Loucy (cell line): Measurements from ENCODE around the gene NRXN3.
A peak's percentile ranks its signal among the peaks of the same experiment; 100 is the strongest.

Experiments used
- H2AFZ ChIP-seq: fragments of 200-600 bp; sonication (generic); 2 replicates; pipeline ENCODE4 v1.6.0; 2016; ENCODE audit warnings: antibody characterized with exemption, mild to moderate bottlenecking, low read length, moderate library complexity
- H3F3A ChIP-seq: fragments of 200-600 bp; 2 replicates; pipeline ENCODE4 v1.6.0; 2016; ENCODE audit warnings: antibody characterized with exemption, low read depth, mild to moderate bottlenecking
- H3K27me3 ChIP-seq: fragments of 200-600 bp; sonication (generic); 2 replicates; pipeline ENCODE4 v1.6.1; 2014; ENCODE audit warnings: low read length, mild to moderate bottlenecking; ENCODE audit not compliant: insufficient read depth, poor library complexity, severe bottlenecking
- H3K36me3 ChIP-seq: fragments of 200-600 bp; sonication (generic); 2 replicates; pipeline ENCODE4 v1.6.1; 2016; ENCODE audit warnings: low read length; ENCODE audit not compliant: insufficient read depth
- H3K4me1 ChIP-seq: fragments of 200-600 bp; sonication (generic); 2 replicates; pipeline ENCODE4 v1.5.1; 2014; ENCODE audit warnings: low read length, mild to moderate bottlenecking; ENCODE audit not compliant: insufficient read depth, poor library complexity, severe bottlenecking
- H3K4me2 ChIP-seq: fragments of 200-600 bp; sonication (generic); 2 replicates; pipeline ENCODE4 v1.6.0; 2014; ENCODE audit warnings: antibody characterized with exemption, low read length, low read depth, mild to moderate bottlenecking; ENCODE audit not compliant: poor library complexity, severe bottlenecking
- H3K4me3 ChIP-seq: fragments of 200-600 bp; sonication (generic); 2 replicates; pipeline ENCODE4 v1.5.1; 2014; ENCODE audit warnings: low read length, mild to moderate bottlenecking, mixed read lengths; ENCODE audit not compliant: poor library complexity, severe bottlenecking
- H3K79me2 ChIP-seq: fragments of 200-600 bp; sonication (generic); 2 replicates; pipeline ENCODE4 v1.6.1; 2014; ENCODE audit warnings: low read length; ENCODE audit not compliant: insufficient read depth
- H3K9ac ChIP-seq: fragments of 200-600 bp; sonication (generic); 2 replicates; pipeline ENCODE4 v1.6.0; 2014; ENCODE audit warnings: mild to moderate bottlenecking, low read depth, low read length, moderate library complexity; ENCODE audit not compliant: poor library complexity, severe bottlenecking
- H3K9me2 ChIP-seq: fragments of 200-600 bp; sonication (generic); replicated peaks from 2 replicates; pipeline ENCODE4 v1.6.1; 2016; ENCODE audit warnings: low read depth, low read length, mixed read lengths
- H3K9me3 ChIP-seq: fragments of 200-600 bp; sonication (generic); 2 replicates; pipeline ENCODE4 v1.6.1; 2014; ENCODE audit warnings: mild to moderate bottlenecking, antibody characterized with exemption, low read length, low read depth; ENCODE audit not compliant: insufficient read depth
- H4K20me1 ChIP-seq: fragments of 200-600 bp; sonication (generic); 2 replicates; pipeline ENCODE4 v1.6.0; 2014; ENCODE audit warnings: antibody characterized with exemption, low read length, mild to moderate bottlenecking; ENCODE audit not compliant: insufficient read depth, poor library complexity, severe bottlenecking
- EZH2phosphoT487 ChIP-seq: fragments of 200-600 bp; IDR thresholded peaks from 2 replicates; pipeline ENCODE4 v1.6.1; 2018; ENCODE audit warnings: antibody characterized with exemption, mild to moderate bottlenecking, moderate library complexity, borderline replicate concordance
- TF ChIP-seq, protein P1 (sequence below): fragments of 200-600 bp; sonication (generic); conservative IDR thresholded peaks from 2 replicates; pipeline ENCODE4 v1.5.1; 2014; ENCODE audit warnings: mild to moderate bottlenecking, antibody characterized with exemption, low read length

Gene NRXN3

GRCh38 chr14:79614448-79614847 lies 1444.3 kb downstream of the NRXN3 start:
- no peak overlapping the region for H2AFZ ChIP-seq
- H3F3A ChIP-seq: no peaks in the 10 kb centered on the region
- peaks cover 17% of the 10 kb centered on the region for H3K4me1 ChIP-seq
- H3K9ac ChIP-seq: no peak overlapping the region
- H3K9me2 ChIP-seq: no peaks in the 10 kb centered on the region
- no peaks in the 10 kb centered on the region for H3K79me2 ChIP-seq
- H3K4me2 ChIP-seq: peak overlapping the region; percentile 38
- H3K9me3 ChIP-seq: no peaks in the 10 kb centered on the region
- H3K36me3 ChIP-seq: no peaks in the 10 kb centered on the region
- TF ChIP-seq, protein P1, sequence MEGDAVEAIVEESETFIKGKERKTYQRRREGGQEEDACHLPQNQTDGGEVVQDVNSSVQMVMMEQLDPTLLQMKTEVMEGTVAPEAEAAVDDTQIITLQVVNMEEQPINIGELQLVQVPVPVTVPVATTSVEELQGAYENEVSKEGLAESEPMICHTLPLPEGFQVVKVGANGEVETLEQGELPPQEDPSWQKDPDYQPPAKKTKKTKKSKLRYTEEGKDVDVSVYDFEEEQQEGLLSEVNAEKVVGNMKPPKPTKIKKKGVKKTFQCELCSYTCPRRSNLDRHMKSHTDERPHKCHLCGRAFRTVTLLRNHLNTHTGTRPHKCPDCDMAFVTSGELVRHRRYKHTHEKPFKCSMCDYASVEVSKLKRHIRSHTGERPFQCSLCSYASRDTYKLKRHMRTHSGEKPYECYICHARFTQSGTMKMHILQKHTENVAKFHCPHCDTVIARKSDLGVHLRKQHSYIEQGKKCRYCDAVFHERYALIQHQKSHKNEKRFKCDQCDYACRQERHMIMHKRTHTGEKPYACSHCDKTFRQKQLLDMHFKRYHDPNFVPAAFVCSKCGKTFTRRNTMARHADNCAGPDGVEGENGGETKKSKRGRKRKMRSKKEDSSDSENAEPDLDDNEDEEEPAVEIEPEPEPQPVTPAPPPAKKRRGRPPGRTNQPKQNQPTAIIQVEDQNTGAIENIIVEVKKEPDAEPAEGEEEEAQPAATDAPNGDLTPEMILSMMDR: no peak
- no peak for TF ChIP-seq EZH2phosphoT487
- H3K4me3 ChIP-seq: no peak overlapping the region
- H3K27me3 ChIP-seq: peaks cover 5% of the 10 kb centered on the region
- H4K20me1 ChIP-seq: no peaks in the 10 kb centered on the region

GRCh38 chr14:79627058-79627457 lies 1456.9 kb downstream of the NRXN3 start:
- H3K9ac ChIP-seq: no peak overlapping the region
- no peaks in the 10 kb centered on the region for H4K20me1 ChIP-seq
- H3F3A ChIP-seq: no peaks in the 10 kb centered on the region
- no peak overlapping the region for H3K4me2 ChIP-seq
- H3K4me3 ChIP-seq: no peak overlapping the region
- H3K4me1 ChIP-seq: no peaks in the 10 kb centered on the region
- H3K79me2 ChIP-seq: no peaks in the 10 kb centered on the region
- no peak for TF ChIP-seq EZH2phosphoT487
- TF ChIP-seq, protein P1: no peak
- no peaks in the 10 kb centered on the region for H3K9me2 ChIP-seq
- no peaks in the 10 kb centered on the region for H3K9me3 ChIP-seq
- no peaks in the 10 kb centered on the region for H3K27me3 ChIP-seq
- no peaks in the 10 kb centered on the region for H3K36me3 ChIP-seq
- no peak overlapping the region for H2AFZ ChIP-seq

DNA sequence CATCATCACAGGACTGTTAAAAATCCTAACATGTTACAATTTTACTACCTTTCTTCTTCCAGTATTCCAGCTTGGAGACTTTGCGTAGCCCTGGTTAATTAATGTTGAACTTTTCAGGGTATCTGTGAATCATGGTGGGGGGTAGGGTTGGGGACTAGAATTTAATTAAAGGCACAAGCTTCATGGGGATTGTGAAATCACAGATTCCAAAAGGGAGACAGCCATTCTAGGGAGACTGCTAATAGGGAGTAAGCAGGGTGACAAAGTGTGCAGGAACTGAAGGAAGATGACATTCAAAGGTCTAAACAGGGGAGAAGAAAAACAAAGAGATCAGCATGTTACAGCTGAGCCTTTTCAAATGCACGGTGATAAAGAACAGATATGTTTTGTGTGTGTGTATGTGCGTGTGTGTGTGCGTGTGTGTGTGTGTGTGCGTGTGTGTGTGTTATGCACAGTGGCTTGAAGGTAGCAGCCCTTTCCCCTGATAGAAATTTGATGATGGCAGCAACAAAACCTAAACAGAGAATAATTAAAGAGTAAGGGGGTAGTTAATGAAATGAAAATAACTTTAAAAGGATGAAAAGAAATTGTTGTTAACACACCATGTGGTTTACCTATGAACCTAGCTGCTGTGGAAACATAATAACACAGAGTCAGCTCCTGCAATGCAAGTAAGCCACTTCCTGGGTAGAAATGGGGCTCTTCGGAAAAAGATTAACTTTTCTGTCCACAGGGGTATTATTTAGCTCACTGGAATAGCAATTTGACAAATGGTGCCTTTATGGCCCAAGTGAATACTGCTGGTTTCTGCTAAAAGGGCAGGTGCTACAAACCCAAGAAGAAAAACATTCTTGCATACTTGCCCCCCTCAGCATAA lies 1459.5 kb downstream of the NRXN3 start:
- H4K20me1 ChIP-seq: no peaks in the 10 kb centered on the region
- TF ChIP-seq, protein P1: no peak
- no peak for TF ChIP-seq EZH2phosphoT487
- no peaks in the 10 kb centered on the region for H3K36me3 ChIP-seq
- H3F3A ChIP-seq: no peaks in the 10 kb centered on the region
- peak overlapping the region; percentile 39 for H3K4me2 ChIP-seq
- H3K4me1 ChIP-seq: no peaks in the 10 kb centered on the region
- H3K9me3 ChIP-seq: no peaks in the 10 kb centered on the region
- H3K4me3 ChIP-seq: no peak overlapping the region
- H3K79me2 ChIP-seq: no peaks in the 10 kb centered on the region
- H3K9ac ChIP-seq: no peak overlapping the region
- H2AFZ ChIP-seq: peak overlapping the region; percentile 46
- H3K27me3 ChIP-seq: no peaks in the 10 kb centered on the region
- H3K9me2 ChIP-seq: no peaks in the 10 kb centered on the region
